Esophagus muscularis mucosa (tissue), 4 donors: Measurements from ENCODE around the gene GOLGA6L25.
"Not testable (repeated sequence)": the region's sequence is repeated elsewhere in the genome, so short reads cannot be mapped to it uniquely, and the experiment has no call there.

Experiments
- EP300 ChIP-seq: sonication (generic); formaldehyde crosslinking; IDR thresholded peaks from one replicate; pipeline ENCODE4 v1.6.1; 2017; ENCODE audit warnings: antibody characterized with exemption
- POLR2AphosphoS5 ChIP-seq, 2 donors: sonication (generic); formaldehyde crosslinking; IDR thresholded peaks; one replicate each; pipeline ENCODE4 v1.6.1; 2017; ENCODE audit warnings: antibody characterized with exemption in 2 of 2
- TF ChIP-seq, protein P1 (sequence below), 3 experiments: fragments of 200-600 bp in 2 of 3; fragments of 450-650 bp in 1 of 3; sonication (generic) in 2 of 3; IDR thresholded peaks; one replicate each; pipeline ENCODE4 v1.5.1; 2017 to 2019; ENCODE audit warnings: antibody characterized with exemption in 3 of 3, mild to moderate bottlenecking in 2 of 3, moderate library complexity in 1 of 3

DNA sequence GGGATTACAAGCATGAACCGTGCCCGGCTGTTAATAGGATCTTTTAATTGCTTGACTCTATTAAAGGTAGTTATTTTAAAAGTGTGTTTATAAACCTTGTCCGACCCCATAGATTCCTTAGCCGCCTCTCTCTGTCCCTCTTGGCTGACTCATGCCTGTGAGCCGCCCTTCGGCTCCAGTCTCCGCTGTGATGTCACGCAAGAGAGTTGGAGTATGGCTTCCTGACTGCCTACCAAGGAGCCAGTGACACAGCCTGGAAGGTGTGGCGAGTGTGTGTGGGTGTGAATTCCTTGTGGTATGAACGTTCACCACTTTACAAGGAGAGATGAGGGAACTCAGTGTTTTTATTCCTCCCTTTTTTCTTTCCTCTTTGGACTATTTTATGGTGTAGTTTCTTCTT lies 44.1 kb downstream of the GOLGA6L25 start:
- TF ChIP-seq, protein P1, sequence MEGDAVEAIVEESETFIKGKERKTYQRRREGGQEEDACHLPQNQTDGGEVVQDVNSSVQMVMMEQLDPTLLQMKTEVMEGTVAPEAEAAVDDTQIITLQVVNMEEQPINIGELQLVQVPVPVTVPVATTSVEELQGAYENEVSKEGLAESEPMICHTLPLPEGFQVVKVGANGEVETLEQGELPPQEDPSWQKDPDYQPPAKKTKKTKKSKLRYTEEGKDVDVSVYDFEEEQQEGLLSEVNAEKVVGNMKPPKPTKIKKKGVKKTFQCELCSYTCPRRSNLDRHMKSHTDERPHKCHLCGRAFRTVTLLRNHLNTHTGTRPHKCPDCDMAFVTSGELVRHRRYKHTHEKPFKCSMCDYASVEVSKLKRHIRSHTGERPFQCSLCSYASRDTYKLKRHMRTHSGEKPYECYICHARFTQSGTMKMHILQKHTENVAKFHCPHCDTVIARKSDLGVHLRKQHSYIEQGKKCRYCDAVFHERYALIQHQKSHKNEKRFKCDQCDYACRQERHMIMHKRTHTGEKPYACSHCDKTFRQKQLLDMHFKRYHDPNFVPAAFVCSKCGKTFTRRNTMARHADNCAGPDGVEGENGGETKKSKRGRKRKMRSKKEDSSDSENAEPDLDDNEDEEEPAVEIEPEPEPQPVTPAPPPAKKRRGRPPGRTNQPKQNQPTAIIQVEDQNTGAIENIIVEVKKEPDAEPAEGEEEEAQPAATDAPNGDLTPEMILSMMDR (IDR thresholded peaks at IDR 0.05), result not testable (repeated sequence)
- not testable (repeated sequence) for TF ChIP-seq POLR2AphosphoS5 (IDR thresholded peaks at IDR 0.05); EP300
